ENCODE measurements around the gene NAMPT.
"Not testable (repeated sequence)": the region's sequence is repeated elsewhere in the genome, so short reads cannot be mapped to it uniquely, and the experiment has no call there.

The NAMPT gene

GRCh38 chr7:106284714-106285050 is at the start of gene NAMPT:
NAMPT (minus strand) TSS chr7:106284983; CDS start chr7:106284884, 99 bp downstream.
- FAIRE-seq, result no peak

GRCh38 chr7:106332201-106332600 is 47.4 kb upstream of the NAMPT start:
- FAIRE-seq, result no peak

- FAIRE-seq, result no peak
Observed at GRCh38 chr7:106331441-106332175, 46.8 kb upstream of the NAMPT start.

- FAIRE-seq, result no peak
Observed at GRCh38 chr7:106329971-106330733, 45.4 kb upstream of the NAMPT start.

- no peak for FAIRE-seq
Observed at GRCh38 chr7:106329408-106329807, 44.6 kb upstream of the NAMPT start.

GRCh38 chr7:106327538-106328481 is 43.0 kb upstream of the NAMPT start:
- FAIRE-seq, result no peak

- FAIRE-seq, result no peak
Observed at GRCh38 chr7:106326594-106327537, 42.1 kb upstream of the NAMPT start.

GRCh38 chr7:106324509-106324908 is 39.7 kb upstream of the NAMPT start:
- FAIRE-seq, result not testable (repeated sequence)

GRCh38 chr7:106320254-106320770 is 35.5 kb upstream of the NAMPT start:
- FAIRE-seq, result not testable (repeated sequence)

- no peak for FAIRE-seq
Observed at GRCh38 chr7:106318482-106318881, 33.7 kb upstream of the NAMPT start.

- FAIRE-seq, result no peak
Observed at GRCh38 chr7:106317971-106318370, 33.2 kb upstream of the NAMPT start.

GRCh38 chr7:106316947-106317346 is 32.2 kb upstream of the NAMPT start:
- FAIRE-seq, result no peak

- FAIRE-seq, result no peak
Observed at GRCh38 chr7:106314875-106315274, 30.1 kb upstream of the NAMPT start.

- no peak for FAIRE-seq
Observed at GRCh38 chr7:106313966-106314365, 29.2 kb upstream of the NAMPT start.

- FAIRE-seq, result no peak
Observed at GRCh38 chr7:106313456-106313901, 28.7 kb upstream of the NAMPT start.

- no peak for FAIRE-seq
Observed at GRCh38 chr7:106312906-106313305, 28.1 kb upstream of the NAMPT start.

GRCh38 chr7:106312099-106312871 is 27.5 kb upstream of the NAMPT start:
- no peak for FAIRE-seq

- no peak for FAIRE-seq
Observed at GRCh38 chr7:106309362-106309761, 24.6 kb upstream of the NAMPT start.

- no peak for FAIRE-seq
Observed at GRCh38 chr7:106306256-106306655, 21.5 kb upstream of the NAMPT start.

GRCh38 chr7:106305732-106306131 is 20.9 kb upstream of the NAMPT start:
- FAIRE-seq, result no peak

GRCh38 chr7:106304568-106304967 is 19.8 kb upstream of the NAMPT start:
- FAIRE-seq, result no peak
